H9 (cell line): ENCODE results near the gene BEST2. TPM values are rescaled to one million over a fixed set of nuclear protein-coding genes. Genes with fewer than 3 reads are reported as not detected.

Source experiments
- DNase-seq: peaks from one replicate; pipeline ENCODE4 v3.0.0-alpha.2; 2017
- H2AFZ ChIP-seq: one replicate; pipeline ENCODE4 v1.6.1; 2013; ENCODE audit warnings: mild to moderate bottlenecking, low read length, control low read depth, moderate library complexity
- H2AK5ac ChIP-seq: 2 replicates; pipeline ENCODE4 v1.6.1; 2013; ENCODE audit warnings: low read length, control low read depth, mixed read lengths; ENCODE audit not compliant: insufficient read length
- H2BK120ac ChIP-seq: one replicate; pipeline ENCODE4 v1.6.1; 2013; ENCODE audit warnings: low read depth, mild to moderate bottlenecking, low read length, control low read depth, inconsistent platforms; ENCODE audit not compliant: poor library complexity, severe bottlenecking
- H2BK12ac ChIP-seq: 2 replicates; pipeline ENCODE4 v1.6.1; 2013; ENCODE audit warnings: low read length, control low read depth, mixed read lengths, low read depth; ENCODE audit not compliant: insufficient read length
- H2BK15ac ChIP-seq: 2 replicates; pipeline ENCODE4 v1.6.1; 2013; ENCODE audit warnings: low read depth, low read length, control low read depth
- H2BK20ac ChIP-seq: one replicate; pipeline ENCODE4 v1.6.1; 2013; ENCODE audit warnings: low read depth, mild to moderate bottlenecking, low read length, control low read depth, inconsistent platforms; ENCODE audit not compliant: poor library complexity, severe bottlenecking
- H2BK5ac ChIP-seq: 2 replicates; pipeline ENCODE4 v1.6.1; 2013; ENCODE audit warnings: low read length, control low read depth, mixed read lengths; ENCODE audit not compliant: insufficient read length
- H3K14ac ChIP-seq: 2 replicates; pipeline ENCODE4 v1.6.1; 2013; ENCODE audit warnings: low read length, control low read depth; ENCODE audit not compliant: insufficient read depth
- H3K18ac ChIP-seq: 2 replicates; pipeline ENCODE4 v1.6.1; 2013; ENCODE audit warnings: low read depth, mild to moderate bottlenecking, mixed read lengths, low read length, control low read depth; ENCODE audit not compliant: insufficient read length
- H3K23ac ChIP-seq: 2 replicates; pipeline ENCODE4 v1.6.1; 2013; ENCODE audit warnings: low read length, control low read depth, mixed read lengths, low read depth; ENCODE audit not compliant: insufficient read length
- H3K23me2 ChIP-seq: 2 replicates; pipeline ENCODE4 v1.6.1; 2013; ENCODE audit warnings: low read depth, mild to moderate bottlenecking, mixed read lengths, low read length, control low read depth; ENCODE audit not compliant: insufficient read length, poor library complexity, severe bottlenecking
- H3K27ac ChIP-seq: 2 replicates; pipeline ENCODE4 v1.5.1; 2013; ENCODE audit warnings: low read length, control low read depth, mixed read lengths, low read depth; ENCODE audit not compliant: insufficient read length
- H3K27me3 ChIP-seq: 2 replicates; pipeline ENCODE4 v1.6.1; 2013; ENCODE audit warnings: low read length, control low read depth, inconsistent platforms; ENCODE audit not compliant: insufficient read depth
- H3K4ac ChIP-seq: 2 replicates; pipeline ENCODE4 v1.6.1; 2013; ENCODE audit warnings: low read depth, mild to moderate bottlenecking, control low read depth, inconsistent platforms, low read length, moderate library complexity
- H3K4me1 ChIP-seq: 2 replicates; pipeline ENCODE4 v1.6.1; 2013; ENCODE audit warnings: low read length, control low read depth, inconsistent platforms; ENCODE audit not compliant: insufficient read depth
- H3K4me2 ChIP-seq: 2 replicates; pipeline ENCODE4 v1.6.1; 2013; ENCODE audit warnings: low read length, control low read depth, mixed read lengths; ENCODE audit not compliant: insufficient read length, insufficient read depth
- H3K56ac ChIP-seq: 2 replicates; pipeline ENCODE4 v1.6.1; 2013; ENCODE audit warnings: low read depth, mild to moderate bottlenecking, mixed read lengths, low read length, control low read depth; ENCODE audit not compliant: insufficient read length
- H3K79me1 ChIP-seq: 2 replicates; pipeline ENCODE4 v1.6.1; 2013; ENCODE audit warnings: low read depth, mild to moderate bottlenecking, moderate library complexity, low read length, control low read depth, inconsistent platforms; ENCODE audit not compliant: insufficient read depth, poor library complexity, severe bottlenecking
- H3K79me2 ChIP-seq: 2 replicates; pipeline ENCODE4 v1.6.1; 2013; ENCODE audit warnings: low read length, control low read depth, inconsistent platforms; ENCODE audit not compliant: insufficient read depth
- H3K9ac ChIP-seq: 2 replicates; pipeline ENCODE4 v1.6.1; 2013; ENCODE audit warnings: low read length, control low read depth, mixed read lengths; ENCODE audit not compliant: insufficient read length; ENCODE audit errors: extremely low read depth
- H3K9me3 ChIP-seq: one replicate; pipeline ENCODE4 v1.6.1; 2013; ENCODE audit warnings: low read depth, low read length, inconsistent platforms; ENCODE audit not compliant: control insufficient read depth
- H3T11ph ChIP-seq: one replicate; pipeline ENCODE4 v1.6.1; 2013; ENCODE audit warnings: mild to moderate bottlenecking, low read length, control low read depth, inconsistent platforms
- H4K20me1 ChIP-seq: one replicate; pipeline ENCODE4 v1.6.1; 2013; ENCODE audit not compliant: control insufficient read depth, insufficient read length, insufficient read depth
- H4K5ac ChIP-seq: 2 replicates; pipeline ENCODE4 v1.6.1; 2013; ENCODE audit warnings: low read depth, mild to moderate bottlenecking, mixed read lengths, low read length, control low read depth; ENCODE audit not compliant: insufficient read length
- H4K8ac ChIP-seq: replicated peaks from 2 replicates; pipeline ENCODE4 v1.6.1; 2013; ENCODE audit warnings: low read length, control low read depth, mixed read lengths, low read depth; ENCODE audit not compliant: insufficient read length
- H4K91ac ChIP-seq: 2 replicates; pipeline ENCODE4 v1.6.1; 2013; ENCODE audit warnings: low read depth, mild to moderate bottlenecking, moderate library complexity, mixed read lengths, low read length, control low read depth; ENCODE audit not compliant: insufficient read length
- H3K27ac Mint-ChIP-seq, 3 experiments: 2 replicates in 2 of 3; 3 replicates in 1 of 3; pipeline ENCODE4 v1.8.0; 2020 to 2021; ENCODE audit warnings: mixed read lengths in 3 of 3, mild to moderate bottlenecking in 1 of 3, moderate library complexity in 1 of 3
- H3K27me3 Mint-ChIP-seq: 2 replicates; pipeline ENCODE4 v1.8.0; 2021; ENCODE audit warnings: low read depth, mild to moderate bottlenecking, moderate library complexity, mixed read lengths
- H3K36me3 Mint-ChIP-seq, 3 experiments: 2 replicates in 2 of 3; 3 replicates in 1 of 3; pipeline ENCODE4 v1.8.0; 2020 to 2021; ENCODE audit warnings: low read depth in 3 of 3, mixed read lengths in 3 of 3; ENCODE audit not compliant: insufficient read depth in 1 of 3
- H3K4me1 Mint-ChIP-seq, 2 experiments: 2 replicates each; pipeline ENCODE4 v1.8.0; 2020; ENCODE audit warnings: mixed read lengths in 2 of 2
- H3K4me3 Mint-ChIP-seq, 2 experiments: 2 replicates in 1 of 2; 3 replicates in 1 of 2; pipeline ENCODE4 v1.8.0; 2020 to 2021; ENCODE audit warnings: mild to moderate bottlenecking in 2 of 2, mixed read lengths in 2 of 2, moderate library complexity in 1 of 2
- H3K9me3 Mint-ChIP-seq, 2 experiments: 2 replicates in 1 of 2; 3 replicates in 1 of 2; pipeline ENCODE4 v1.8.0; 2020; ENCODE audit warnings: mild to moderate bottlenecking in 2 of 2, mixed read lengths in 2 of 2, moderate library complexity in 1 of 2
- WGBS: extraction: QIAGEN DNeasy Blood & Tissue Kit; methylation state at CpG from one replicate; pipeline ENCODE4 v1.1.7; 2013; ENCODE audit warnings: missing lambda C conversion rate, low lambda C conversion rate, mixed read lengths; ENCODE audit not compliant: insufficient read length; ENCODE audit errors: extremely low coverage; 5-methylcytosine and 5-hydroxymethylcytosine counted together
- total RNA-seq: library from RNA; stranded (reverse); gene quantifications from 2 replicates; pipeline ENCODE4 v1.2.1, GENCODE V29; 2021
- TF ChIP-seq, protein P1 (sequence below): fragments of 200-600 bp; sonication (generic); conservative IDR thresholded peaks from 3 replicates; pipeline ENCODE4 v1.8.0; 2021; ENCODE audit warnings: antibody characterized with exemption, mild to moderate bottlenecking

The BEST2 gene
- total RNA-seq, 1 experiment from 2014 or later = 1.6 TPM

DNA sequence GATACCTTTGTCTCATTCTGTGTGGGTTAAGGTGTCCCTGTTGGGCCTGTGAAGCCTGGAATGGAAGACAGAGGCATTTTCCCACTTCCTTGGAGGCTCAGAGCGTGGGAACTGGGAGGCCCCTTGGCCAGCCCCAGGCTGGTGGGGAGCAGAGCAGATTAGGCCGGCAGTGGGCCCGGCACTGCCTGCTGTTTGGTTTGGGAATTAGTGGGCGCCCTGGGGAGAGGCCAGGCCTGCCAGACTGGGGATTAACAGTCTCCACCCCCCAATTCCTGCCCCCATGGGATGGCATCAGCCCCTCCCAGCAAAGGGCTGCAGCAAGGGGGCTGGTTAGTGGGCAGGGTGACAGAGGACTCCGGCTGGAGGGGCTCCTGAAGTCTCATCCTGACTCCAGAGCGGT, 3.1 kb upstream of the BEST2 start:
- peaks cover 44% of the 10 kb centered on the region for H3K27me3 Mint-ChIP-seq
- no peak overlapping the region for H3K4me2 ChIP-seq
- no peaks in the 10 kb centered on the region for H3K79me2 ChIP-seq
- H3K18ac ChIP-seq = no peak overlapping the region
- H2BK12ac ChIP-seq = no peak overlapping the region
- H3K36me3 Mint-ChIP-seq = peaks cover 30 to 38% (median 36%) of the 10 kb centered on the region in 3 experiments
- H3K79me1 ChIP-seq = no peaks in the 10 kb centered on the region
- peaks cover 18 to 35% of the 10 kb centered on the region in 2 experiments for H3K4me1 Mint-ChIP-seq
- no peak overlapping the region for H2BK120ac ChIP-seq
- peaks cover 3 to 5% of the 10 kb centered on the region in 2 experiments; a peak in 3 of 5 replicates for H3K9me3 Mint-ChIP-seq
- H3T11ph ChIP-seq = no peak overlapping the region
- TF ChIP-seq, protein P1, sequence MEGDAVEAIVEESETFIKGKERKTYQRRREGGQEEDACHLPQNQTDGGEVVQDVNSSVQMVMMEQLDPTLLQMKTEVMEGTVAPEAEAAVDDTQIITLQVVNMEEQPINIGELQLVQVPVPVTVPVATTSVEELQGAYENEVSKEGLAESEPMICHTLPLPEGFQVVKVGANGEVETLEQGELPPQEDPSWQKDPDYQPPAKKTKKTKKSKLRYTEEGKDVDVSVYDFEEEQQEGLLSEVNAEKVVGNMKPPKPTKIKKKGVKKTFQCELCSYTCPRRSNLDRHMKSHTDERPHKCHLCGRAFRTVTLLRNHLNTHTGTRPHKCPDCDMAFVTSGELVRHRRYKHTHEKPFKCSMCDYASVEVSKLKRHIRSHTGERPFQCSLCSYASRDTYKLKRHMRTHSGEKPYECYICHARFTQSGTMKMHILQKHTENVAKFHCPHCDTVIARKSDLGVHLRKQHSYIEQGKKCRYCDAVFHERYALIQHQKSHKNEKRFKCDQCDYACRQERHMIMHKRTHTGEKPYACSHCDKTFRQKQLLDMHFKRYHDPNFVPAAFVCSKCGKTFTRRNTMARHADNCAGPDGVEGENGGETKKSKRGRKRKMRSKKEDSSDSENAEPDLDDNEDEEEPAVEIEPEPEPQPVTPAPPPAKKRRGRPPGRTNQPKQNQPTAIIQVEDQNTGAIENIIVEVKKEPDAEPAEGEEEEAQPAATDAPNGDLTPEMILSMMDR = no peak
- H3K23me2 ChIP-seq = peaks cover 6% of the 10 kb centered on the region
- WGBS = no CpG with 5 or more reads among the region's 6 CpGs
- peak overlapping the region in 1 of 3 experiments; percentile 53; a peak in 1 of 7 replicates for H3K27ac Mint-ChIP-seq
- no peak overlapping the region for H3K27ac ChIP-seq
- no peak overlapping the region for H4K91ac ChIP-seq
- no peak overlapping the region for H2AFZ ChIP-seq
- no peak overlapping the region for H2AK5ac ChIP-seq
- no peak overlapping the region for H3K4ac ChIP-seq
- no peak overlapping the region for H3K9ac ChIP-seq
- no peak overlapping the region for H2BK5ac ChIP-seq
- no peak overlapping the region for H4K5ac ChIP-seq
- no peak overlapping the region for H4K8ac ChIP-seq
- H3K4me1 ChIP-seq = no peaks in the 10 kb centered on the region
- no peaks in the 10 kb centered on the region; the same call in 1 of the 2 replicates for H3K27me3 ChIP-seq
- no peaks in the 10 kb centered on the region for H3K9me3 ChIP-seq
- peak overlapping the region in 1 of 2 experiments; percentile 64; a peak in 1 of 5 replicates for H3K4me3 Mint-ChIP-seq
- no peak overlapping the region for H2BK15ac ChIP-seq
- no peak for DNase-seq
- H3K23ac ChIP-seq = no peak overlapping the region
- no peak overlapping the region for H3K56ac ChIP-seq
- H2BK20ac ChIP-seq = no peak overlapping the region
- no peak overlapping the region for H3K14ac ChIP-seq
- no peaks in the 10 kb centered on the region for H4K20me1 ChIP-seq
